ENCODE data around the gene LRRC8E. TPM values are rescaled to one million over a fixed set of nuclear protein-coding genes. Genes with fewer than 3 reads are reported as not detected.

The LRRC8E gene
- total RNA-seq, 1 experiment from 2014 or later, result 3.0 TPM

DNA sequence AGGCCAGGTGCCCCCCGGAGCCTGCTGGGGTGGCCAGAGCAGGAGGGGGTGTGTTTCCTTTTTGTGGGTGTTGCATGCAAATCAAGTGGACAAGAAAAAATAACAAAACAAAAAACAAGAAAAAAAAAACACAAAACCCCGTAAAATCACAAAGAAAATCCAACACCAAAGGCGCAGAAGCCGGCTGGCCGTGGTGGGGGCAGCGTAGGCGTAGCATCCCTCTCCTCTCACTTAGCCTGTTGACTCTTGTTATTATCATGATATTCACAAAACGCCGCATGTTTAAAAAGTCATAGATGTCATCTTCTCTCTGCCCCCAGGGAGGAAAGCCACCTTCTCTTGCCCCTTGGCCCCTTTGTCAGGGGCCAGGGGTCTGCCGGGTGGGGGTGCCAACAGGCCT, 25.3 kb downstream of the LRRC8E start:
- no peak for TF ChIP-seq CBFB (CRISPR knock-in tag; IDR thresholded peaks at IDR 0.05; ENCODE audit: low read depth)
- TF ChIP-seq CTCF (IDR thresholded peaks at IDR 0.05), result no peak
- TF ChIP-seq, protein P1, sequence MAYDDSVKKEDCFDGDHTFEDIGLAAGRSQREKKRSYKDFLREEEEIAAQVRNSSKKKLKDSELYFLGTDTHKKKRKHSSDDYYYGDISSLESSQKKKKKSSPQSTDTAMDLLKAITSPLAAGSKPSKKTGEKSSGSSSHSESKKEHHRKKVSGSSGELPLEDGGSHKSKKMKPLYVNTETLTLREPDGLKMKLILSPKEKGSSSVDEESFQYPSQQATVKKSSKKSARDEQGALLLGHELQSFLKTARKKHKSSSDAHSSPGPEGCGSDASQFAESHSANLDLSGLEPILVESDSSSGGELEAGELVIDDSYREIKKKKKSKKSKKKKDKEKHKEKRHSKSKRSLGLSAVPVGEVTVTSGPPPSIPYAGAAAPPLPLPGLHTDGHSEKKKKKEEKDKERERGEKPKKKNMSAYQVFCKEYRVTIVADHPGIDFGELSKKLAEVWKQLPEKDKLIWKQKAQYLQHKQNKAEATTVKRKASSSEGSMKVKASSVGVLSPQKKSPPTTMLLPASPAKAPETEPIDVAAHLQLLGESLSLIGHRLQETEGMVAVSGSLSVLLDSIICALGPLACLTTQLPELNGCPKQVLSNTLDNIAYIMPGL (CRISPR knock-in tag; IDR thresholded peaks at IDR 0.05), result no peak
- no peak for TF ChIP-seq RELA (CRISPR knock-in tag; IDR thresholded peaks at IDR 0.05; ENCODE audit: borderline replicate concordance)
- TF ChIP-seq NFE2L1 (CRISPR knock-in tag; IDR thresholded peaks at IDR 0.05), result no peak
- TF ChIP-seq FOXJ3 (CRISPR knock-in tag; IDR thresholded peaks at IDR 0.05; ENCODE audit: borderline replicate concordance), result no peak
- TF ChIP-seq RORB (CRISPR knock-in tag; IDR thresholded peaks at IDR 0.05), result no peak
- TF ChIP-seq, protein P2, sequence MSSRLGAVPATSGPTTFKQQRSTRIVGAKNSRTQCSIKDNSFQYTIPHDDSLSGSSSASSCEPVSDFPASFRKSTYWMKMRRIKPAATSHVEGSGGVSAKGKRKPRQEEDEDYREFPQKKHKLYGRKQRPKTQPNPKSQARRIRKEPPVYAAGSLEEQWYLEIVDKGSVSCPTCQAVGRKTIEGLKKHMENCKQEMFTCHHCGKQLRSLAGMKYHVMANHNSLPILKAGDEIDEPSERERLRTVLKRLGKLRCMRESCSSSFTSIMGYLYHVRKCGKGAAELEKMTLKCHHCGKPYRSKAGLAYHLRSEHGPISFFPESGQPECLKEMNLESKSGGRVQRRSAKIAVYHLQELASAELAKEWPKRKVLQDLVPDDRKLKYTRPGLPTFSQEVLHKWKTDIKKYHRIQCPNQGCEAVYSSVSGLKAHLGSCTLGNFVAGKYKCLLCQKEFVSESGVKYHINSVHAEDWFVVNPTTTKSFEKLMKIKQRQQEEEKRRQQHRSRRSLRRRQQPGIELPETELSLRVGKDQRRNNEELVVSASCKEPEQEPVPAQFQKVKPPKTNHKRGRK (CRISPR knock-in tag; IDR thresholded peaks at IDR 0.05; ENCODE audit: borderline replicate concordance), result no peak
- TF ChIP-seq, protein P3, sequence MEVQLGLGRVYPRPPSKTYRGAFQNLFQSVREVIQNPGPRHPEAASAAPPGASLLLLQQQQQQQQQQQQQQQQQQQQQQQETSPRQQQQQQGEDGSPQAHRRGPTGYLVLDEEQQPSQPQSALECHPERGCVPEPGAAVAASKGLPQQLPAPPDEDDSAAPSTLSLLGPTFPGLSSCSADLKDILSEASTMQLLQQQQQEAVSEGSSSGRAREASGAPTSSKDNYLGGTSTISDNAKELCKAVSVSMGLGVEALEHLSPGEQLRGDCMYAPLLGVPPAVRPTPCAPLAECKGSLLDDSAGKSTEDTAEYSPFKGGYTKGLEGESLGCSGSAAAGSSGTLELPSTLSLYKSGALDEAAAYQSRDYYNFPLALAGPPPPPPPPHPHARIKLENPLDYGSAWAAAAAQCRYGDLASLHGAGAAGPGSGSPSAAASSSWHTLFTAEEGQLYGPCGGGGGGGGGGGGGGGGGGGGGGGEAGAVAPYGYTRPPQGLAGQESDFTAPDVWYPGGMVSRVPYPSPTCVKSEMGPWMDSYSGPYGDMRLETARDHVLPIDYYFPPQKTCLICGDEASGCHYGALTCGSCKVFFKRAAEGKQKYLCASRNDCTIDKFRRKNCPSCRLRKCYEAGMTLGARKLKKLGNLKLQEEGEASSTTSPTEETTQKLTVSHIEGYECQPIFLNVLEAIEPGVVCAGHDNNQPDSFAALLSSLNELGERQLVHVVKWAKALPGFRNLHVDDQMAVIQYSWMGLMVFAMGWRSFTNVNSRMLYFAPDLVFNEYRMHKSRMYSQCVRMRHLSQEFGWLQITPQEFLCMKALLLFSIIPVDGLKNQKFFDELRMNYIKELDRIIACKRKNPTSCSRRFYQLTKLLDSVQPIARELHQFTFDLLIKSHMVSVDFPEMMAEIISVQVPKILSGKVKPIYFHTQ (CRISPR knock-in tag; IDR thresholded peaks at IDR 0.05), result no peak
- TF ChIP-seq ZNF423 (CRISPR knock-in tag; IDR thresholded peaks at IDR 0.05), result no peak
- TF ChIP-seq ZNF121 (CRISPR knock-in tag; IDR thresholded peaks at IDR 0.05), result no peak
- TF ChIP-seq, protein P4, sequence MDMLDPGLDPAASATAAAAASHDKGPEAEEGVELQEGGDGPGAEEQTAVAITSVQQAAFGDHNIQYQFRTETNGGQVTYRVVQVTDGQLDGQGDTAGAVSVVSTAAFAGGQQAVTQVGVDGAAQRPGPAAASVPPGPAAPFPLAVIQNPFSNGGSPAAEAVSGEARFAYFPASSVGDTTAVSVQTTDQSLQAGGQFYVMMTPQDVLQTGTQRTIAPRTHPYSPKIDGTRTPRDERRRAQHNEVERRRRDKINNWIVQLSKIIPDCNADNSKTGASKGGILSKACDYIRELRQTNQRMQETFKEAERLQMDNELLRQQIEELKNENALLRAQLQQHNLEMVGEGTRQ (CRISPR knock-in tag; IDR thresholded peaks at IDR 0.05), result no peak
- TF ChIP-seq TEAD1 (CRISPR knock-in tag; IDR thresholded peaks at IDR 0.05), result no peak
- TF ChIP-seq, protein P5, sequence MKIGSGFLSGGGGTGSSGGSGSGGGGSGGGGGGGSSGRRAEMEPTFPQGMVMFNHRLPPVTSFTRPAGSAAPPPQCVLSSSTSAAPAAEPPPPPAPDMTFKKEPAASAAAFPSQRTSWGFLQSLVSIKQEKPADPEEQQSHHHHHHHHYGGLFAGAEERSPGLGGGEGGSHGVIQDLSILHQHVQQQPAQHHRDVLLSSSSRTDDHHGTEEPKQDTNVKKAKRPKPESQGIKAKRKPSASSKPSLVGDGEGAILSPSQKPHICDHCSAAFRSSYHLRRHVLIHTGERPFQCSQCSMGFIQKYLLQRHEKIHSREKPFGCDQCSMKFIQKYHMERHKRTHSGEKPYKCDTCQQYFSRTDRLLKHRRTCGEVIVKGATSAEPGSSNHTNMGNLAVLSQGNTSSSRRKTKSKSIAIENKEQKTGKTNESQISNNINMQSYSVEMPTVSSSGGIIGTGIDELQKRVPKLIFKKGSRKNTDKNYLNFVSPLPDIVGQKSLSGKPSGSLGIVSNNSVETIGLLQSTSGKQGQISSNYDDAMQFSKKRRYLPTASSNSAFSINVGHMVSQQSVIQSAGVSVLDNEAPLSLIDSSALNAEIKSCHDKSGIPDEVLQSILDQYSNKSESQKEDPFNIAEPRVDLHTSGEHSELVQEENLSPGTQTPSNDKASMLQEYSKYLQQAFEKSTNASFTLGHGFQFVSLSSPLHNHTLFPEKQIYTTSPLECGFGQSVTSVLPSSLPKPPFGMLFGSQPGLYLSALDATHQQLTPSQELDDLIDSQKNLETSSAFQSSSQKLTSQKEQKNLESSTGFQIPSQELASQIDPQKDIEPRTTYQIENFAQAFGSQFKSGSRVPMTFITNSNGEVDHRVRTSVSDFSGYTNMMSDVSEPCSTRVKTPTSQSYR (CRISPR knock-in tag; IDR thresholded peaks at IDR 0.05), result no peak
- ATAC-seq (no peak), DNase-seq (ENCODE audit: low spot score) (no peak)
- ChIA-PET POLR2A (no interaction called here), CTCF (no interaction called here)
- Mint-ChIP-seq H3K4me3 (no peak overlapping the region), H3K4me1 (peaks cover 3% of the 10 kb centered on the region), H3K36me3 (peaks cover 11% of the 10 kb centered on the region), H3K27me3 (ENCODE audit: low read depth) (peaks cover 41% of the 10 kb centered on the region), H3K27ac (no peak overlapping the region), H3K9me3 (no peaks in the 10 kb centered on the region)

DNA sequence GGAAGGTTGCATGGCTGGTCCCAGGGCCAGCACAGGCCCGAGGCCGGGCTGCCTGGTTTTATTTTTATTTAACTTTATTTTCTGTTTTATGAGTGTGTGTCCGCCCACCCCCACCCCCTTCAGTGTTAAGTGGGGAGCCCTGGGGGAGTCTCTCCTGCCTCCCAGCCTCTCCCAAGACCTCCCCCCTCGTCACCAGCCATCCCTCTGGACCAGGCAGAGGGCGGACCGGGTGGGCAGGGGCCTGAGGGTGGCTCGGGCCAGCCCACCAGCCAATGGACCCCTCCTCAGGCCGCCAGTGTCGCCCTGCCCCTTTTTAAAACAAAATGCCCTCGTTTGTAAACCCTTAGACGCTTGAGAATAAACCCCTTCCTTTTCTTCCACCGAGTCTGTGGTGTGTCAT, 25.8 kb downstream of the LRRC8E start:
- Mint-ChIP-seq H3K27ac (no peak overlapping the region), H3K9me3 (no peaks in the 10 kb centered on the region), H3K4me3 (no peak overlapping the region), H3K27me3 (ENCODE audit: low read depth) (peaks cover 46% of the 10 kb centered on the region), H3K36me3 (peaks cover 11% of the 10 kb centered on the region), H3K4me1 (peaks cover 3% of the 10 kb centered on the region)
- CTCF ChIA-PET, result interaction anchor here (0.6 to 0.8 kb wide), 3 partner anchors 26 to 52 kb away, joined by 3 to 5 read pairs (median 3); partner anchors contain the start of gene LRRC8E
- DNase-seq (ENCODE audit: low spot score), result no peak
- POLR2A ChIA-PET, result no interaction called here
- no peak for ATAC-seq
- no peak for TF ChIP-seq ZNF416 (CRISPR knock-in tag; IDR thresholded peaks at IDR 0.05)
- no peak for TF ChIP-seq MYBL2 (CRISPR knock-in tag; IDR thresholded peaks at IDR 0.05)
- TF ChIP-seq MAX (CRISPR knock-in tag; IDR thresholded peaks at IDR 0.05), result no peak
- TF ChIP-seq, protein P6, sequence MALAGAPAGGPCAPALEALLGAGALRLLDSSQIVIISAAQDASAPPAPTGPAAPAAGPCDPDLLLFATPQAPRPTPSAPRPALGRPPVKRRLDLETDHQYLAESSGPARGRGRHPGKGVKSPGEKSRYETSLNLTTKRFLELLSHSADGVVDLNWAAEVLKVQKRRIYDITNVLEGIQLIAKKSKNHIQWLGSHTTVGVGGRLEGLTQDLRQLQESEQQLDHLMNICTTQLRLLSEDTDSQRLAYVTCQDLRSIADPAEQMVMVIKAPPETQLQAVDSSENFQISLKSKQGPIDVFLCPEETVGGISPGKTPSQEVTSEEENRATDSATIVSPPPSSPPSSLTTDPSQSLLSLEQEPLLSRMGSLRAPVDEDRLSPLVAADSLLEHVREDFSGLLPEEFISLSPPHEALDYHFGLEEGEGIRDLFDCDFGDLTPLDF (CRISPR knock-in tag; IDR thresholded peaks at IDR 0.05), result no peak
- no peak for TF ChIP-seq NFATC4 (CRISPR knock-in tag; IDR thresholded peaks at IDR 0.05)
- TF ChIP-seq SMAD4 (CRISPR knock-in tag; IDR thresholded peaks at IDR 0.05), result no peak
- no peak for TF ChIP-seq FOXK1 (CRISPR knock-in tag; IDR thresholded peaks at IDR 0.05)
- TF ChIP-seq, protein P7, sequence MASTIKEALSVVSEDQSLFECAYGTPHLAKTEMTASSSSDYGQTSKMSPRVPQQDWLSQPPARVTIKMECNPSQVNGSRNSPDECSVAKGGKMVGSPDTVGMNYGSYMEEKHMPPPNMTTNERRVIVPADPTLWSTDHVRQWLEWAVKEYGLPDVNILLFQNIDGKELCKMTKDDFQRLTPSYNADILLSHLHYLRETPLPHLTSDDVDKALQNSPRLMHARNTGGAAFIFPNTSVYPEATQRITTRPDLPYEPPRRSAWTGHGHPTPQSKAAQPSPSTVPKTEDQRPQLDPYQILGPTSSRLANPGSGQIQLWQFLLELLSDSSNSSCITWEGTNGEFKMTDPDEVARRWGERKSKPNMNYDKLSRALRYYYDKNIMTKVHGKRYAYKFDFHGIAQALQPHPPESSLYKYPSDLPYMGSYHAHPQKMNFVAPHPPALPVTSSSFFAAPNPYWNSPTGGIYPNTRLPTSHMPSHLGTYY (CRISPR knock-in tag; IDR thresholded peaks at IDR 0.05), result no peak

Data from WTC11 (cell line).